SK-N-MC (cell line): ENCODE measurements around the gene JMJD8.

Experiments
- EZH2 ChIP-seq: fragments of 200-600 bp; sonication (generic); IDR thresholded peaks from one replicate; pipeline ENCODE4 v1.6.1; 2017; ENCODE audit warnings: antibody characterized with exemption
- POLR2AphosphoS5 ChIP-seq: IDR thresholded peaks from 2 replicates; pipeline ENCODE4 v1.6.1; 2012; ENCODE audit warnings: mild to moderate bottlenecking, low read depth, low read length, borderline replicate concordance

DNA sequence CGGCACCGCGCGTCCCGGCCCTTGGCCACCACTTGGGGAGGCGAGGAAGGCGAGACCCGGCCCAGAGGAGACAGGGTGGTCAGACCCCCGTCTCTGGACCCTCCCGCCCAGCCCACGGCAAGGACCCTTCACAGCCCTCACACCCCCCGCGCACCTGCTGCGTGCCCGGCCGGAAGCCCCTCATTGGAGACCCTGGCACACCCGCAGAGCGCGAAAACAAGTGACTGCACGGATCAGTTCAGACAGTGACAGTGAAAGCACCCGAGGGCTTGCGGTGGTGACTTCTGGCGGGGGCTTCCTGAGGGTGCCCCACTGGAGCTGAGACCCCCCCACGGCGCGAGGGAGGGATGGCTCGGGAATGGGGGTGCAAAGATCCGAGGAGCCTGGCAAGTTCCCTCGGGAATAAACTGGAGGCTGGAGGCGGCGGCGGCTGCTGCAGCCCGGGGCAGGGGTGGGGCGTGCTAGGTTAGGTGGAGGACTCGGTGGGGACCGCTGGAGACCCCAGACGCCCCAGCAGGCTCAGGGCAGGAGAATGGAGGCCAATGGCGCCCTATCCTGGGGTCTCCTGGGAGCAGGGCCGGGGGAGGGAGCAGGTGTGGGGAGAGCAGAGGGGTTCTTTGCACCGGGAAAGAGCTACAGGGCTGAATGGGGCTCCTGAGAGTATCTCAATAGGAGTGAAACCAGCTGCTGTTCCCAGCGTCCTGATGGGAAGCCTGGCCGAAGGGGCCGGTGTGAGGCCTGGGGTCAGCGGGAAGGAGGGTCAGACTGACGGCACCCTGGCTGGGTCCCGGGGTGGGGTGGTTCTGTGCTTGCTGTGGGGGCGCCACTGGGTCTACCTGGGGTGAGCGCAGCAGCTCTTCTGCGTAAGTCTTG is 22.3 kb upstream of the JMJD8 start:
- TF ChIP-seq EZH2 (no peak), POLR2AphosphoS5 (no peak)
